ENCODE measurements around the gene RHBDL3.
"Not testable (repeated sequence)": the region's sequence is repeated elsewhere in the genome, so short reads cannot be mapped to it uniquely, and the experiment has no call there.

RHBDL3 gene

GRCh38 chr17:32265192-32265923 is at the start of gene RHBDL3:
Gene RHBDL3, plus strand, starts transcription at chr17:32265832. Its CDS starts 358 bp downstream, at chr17:32266190.
- no peak for DNase-seq

- DNase-seq, result no peak
These were observed 43.0 kb upstream of the RHBDL3 start for GRCh38 chr17:32222621-32223020.

- DNase-seq, result no peak
These were observed 41.9 kb upstream of the RHBDL3 start for GRCh38 chr17:32223703-32224102.

- no peak for DNase-seq
These were observed 38.7 kb upstream of the RHBDL3 start for GRCh38 chr17:32226886-32227285.

- no peak for DNase-seq
These were observed 37.7 kb upstream of the RHBDL3 start for GRCh38 chr17:32227910-32228309.

- DNase-seq, result no peak
These were observed 30.0 kb upstream of the RHBDL3 start for GRCh38 chr17:32235588-32235987.

- no peak for DNase-seq
These were observed 26.2 kb upstream of the RHBDL3 start for GRCh38 chr17:32239456-32239855.

GRCh38 chr17:32240750-32241149 is 24.9 kb upstream of the RHBDL3 start:
- no peak for DNase-seq

- DNase-seq, result no peak
These were observed 24.0 kb upstream of the RHBDL3 start for GRCh38 chr17:32241640-32242039.

GRCh38 chr17:32249475-32249874 is 16.2 kb upstream of the RHBDL3 start:
- DNase-seq, result no peak

GRCh38 chr17:32253117-32253611 is 12.5 kb upstream of the RHBDL3 start:
- peak; percentile 60 to 71 for DNase-seq

- DNase-seq, result no peak
These were observed 9.5 kb upstream of the RHBDL3 start for GRCh38 chr17:32256012-32256700.

GRCh38 chr17:32256701-32257019 is 9.0 kb upstream of the RHBDL3 start:
- no peak for DNase-seq

- DNase-seq, result no peak
These were observed 7.1 kb upstream of the RHBDL3 start for GRCh38 chr17:32258383-32259140.

GRCh38 chr17:32259586-32259985 is 6.0 kb upstream of the RHBDL3 start:
- no peak for DNase-seq

- DNase-seq, result no peak
These were observed 4.3 kb upstream of the RHBDL3 start for GRCh38 chr17:32261417-32261736.

GRCh38 chr17:32261936-32262510 is 3.6 kb upstream of the RHBDL3 start:
- no peak for DNase-seq

GRCh38 chr17:32263515-32263914 is 2.1 kb upstream of the RHBDL3 start:
- DNase-seq, result not testable (repeated sequence)

GRCh38 chr17:32264140-32264799 is 1.4 kb upstream of the RHBDL3 start:
- no peak for DNase-seq

- no peak for DNase-seq
These were observed 825 bp upstream of the RHBDL3 start for GRCh38 chr17:32264823-32265191.

- DNase-seq, result no peak
These were observed 388 bp downstream of the RHBDL3 start for GRCh38 chr17:32266051-32266388.

- no peak for DNase-seq
These were observed 1.0 kb downstream of the RHBDL3 start for GRCh38 chr17:32266389-32267301.
